WERI-Rb-1 (cell line): ENCODE measurements around the gene KLHL42.
"Not testable (repeated sequence)": the region's sequence is repeated elsewhere in the genome, so short reads cannot be mapped to it uniquely, and the experiment has no call there.

Experiments used
- DNase-seq: peaks from one replicate; pipeline ENCODE4 v3.0.0-alpha.2; 2020
- H3K27ac ChIP-seq: fragments of 250-450 bp; sonication (Bioruptor Pico); 2 replicates; pipeline ENCODE4 v1.5.1; 2020; ENCODE audit warnings: mild to moderate bottlenecking, moderate library complexity
- H3K27me3 ChIP-seq: fragments of 250-450 bp; sonication (Bioruptor Pico); 2 replicates; pipeline ENCODE4 v1.5.1; 2021; ENCODE audit warnings: mild to moderate bottlenecking, low read depth, moderate library complexity; ENCODE audit not compliant: insufficient read depth, severe bottlenecking
- H3K36me3 ChIP-seq: fragments of 250-450 bp; sonication (Bioruptor Pico); 2 replicates; pipeline ENCODE4 v1.5.1; 2020; ENCODE audit warnings: mild to moderate bottlenecking, moderate library complexity
- H3K4me3 ChIP-seq: 2 replicates; pipeline ENCODE4 v1.5.1; 2011; ENCODE audit warnings: low read depth, mild to moderate bottlenecking, control low read depth, low read length
- H3K9me3 ChIP-seq: fragments of 250-450 bp; sonication (Bioruptor Pico); 2 replicates; pipeline ENCODE4 v1.5.1; 2021; ENCODE audit warnings: mild to moderate bottlenecking, moderate library complexity; ENCODE audit not compliant: severe bottlenecking
- CTCF ChIP-seq: IDR thresholded peaks from 2 replicates; pipeline ENCODE4 v1.5.1; 2011; ENCODE audit warnings: low read depth, mild to moderate bottlenecking, control low read depth, inconsistent platforms, low read length

The KLHL42 gene

GRCh38 chr12:27779920-27780611, at the start of gene KLHL42, which contains the start of gene MANSC4:
KLHL42 (plus strand) TSS chr12:27780233; CDS start chr12:27780331, 98 bp downstream.
MANSC4 (minus strand) TSS chr12:27780236; CDS start chr12:27771276, 8,960 bp downstream.
- no peaks in the 10 kb centered on the region for H3K27me3 ChIP-seq
- peak within 1 kb of the TSS; percentile 54 for H3K4me3 ChIP-seq
- H3K27ac ChIP-seq: peak within 1 kb of the TSS; percentile 91
- TF ChIP-seq CTCF: no peak
- H3K9me3 ChIP-seq: no peaks in the 10 kb centered on the region
- peak; percentile 67 for DNase-seq
- H3K36me3 ChIP-seq: peaks cover 16% of the 10 kb centered on the region

GRCh38 chr12:27732281-27732680, 47.8 kb upstream of the KLHL42 start:
- Histone ChIP-seq H3K27me3 (no peaks in the 10 kb centered on the region), H3K9me3 (no peaks in the 10 kb centered on the region), H3K36me3 (peaks cover 11% of the 10 kb centered on the region), H3K27ac (no peak overlapping the region), H3K4me3 (no peak overlapping the region)
- DNase-seq: no peak
- TF ChIP-seq CTCF: 0 out of 2 replicates have a peak, but pooled peaks have one; percentile 7

GRCh38 chr12:27733052-27733656, 46.9 kb upstream of the KLHL42 start:
- DNase-seq: no peak
- Histone ChIP-seq H3K9me3 (no peaks in the 10 kb centered on the region), H3K4me3 (no peak overlapping the region), H3K27me3 (no peaks in the 10 kb centered on the region), H3K27ac (no peak overlapping the region), H3K36me3 (peaks cover 12% of the 10 kb centered on the region)
- TF ChIP-seq CTCF: peak; percentile 66

- no peak overlapping the region for H3K27ac ChIP-seq
- TF ChIP-seq CTCF: no peak
- H3K36me3 ChIP-seq: peaks cover 12% of the 10 kb centered on the region
- no peaks in the 10 kb centered on the region for H3K27me3 ChIP-seq
- H3K4me3 ChIP-seq: no peak overlapping the region
- DNase-seq: no peak
- H3K9me3 ChIP-seq: no peaks in the 10 kb centered on the region
Observed at GRCh38 chr12:27733791-27734190, 46.2 kb upstream of the KLHL42 start.

- H3K36me3 ChIP-seq: peaks cover 17% of the 10 kb centered on the region
- not testable (repeated sequence) for H3K4me3 ChIP-seq, DNase-seq, H3K27ac ChIP-seq, H3K27me3 ChIP-seq, H3K9me3 ChIP-seq
Observed at GRCh38 chr12:27734321-27734720, 45.7 kb upstream of the KLHL42 start.

- H3K36me3 ChIP-seq: peaks cover 14% of the 10 kb centered on the region
- H3K9me3 ChIP-seq: no peaks in the 10 kb centered on the region
- no peak overlapping the region for H3K4me3 ChIP-seq
- no peak for TF ChIP-seq CTCF
- no peaks in the 10 kb centered on the region for H3K27me3 ChIP-seq
- H3K27ac ChIP-seq: no peak overlapping the region
- no peak for DNase-seq
Observed at GRCh38 chr12:27743601-27744000, 36.4 kb upstream of the KLHL42 start.

- H3K27ac ChIP-seq: not testable (repeated sequence)
Observed at GRCh38 chr12:27745734-27746133, 34.3 kb upstream of the KLHL42 start.

More at GRCh38 chr12:27745734-27746133, 34.3 kb upstream of the KLHL42 start:
- not testable (repeated sequence) for H3K36me3 ChIP-seq, H3K27me3 ChIP-seq, H3K9me3 ChIP-seq, H3K4me3 ChIP-seq, DNase-seq
